Smooth muscle cell (in vitro differentiated cells): ENCODE data around the gene RAC3. TPM values are rescaled to one million over a fixed set of nuclear protein-coding genes. Genes with fewer than 3 reads are reported as not detected.

ENCODE experiments used
- DNase-seq: peaks from one replicate; lab custom pipeline; 2025; ENCODE audit not compliant: unreplicated experiment; lab: John Stamatoyannopoulos, UW
- H2AFZ ChIP-seq: fragments of 200-600 bp; sonication (generic); 2 replicates; pipeline ENCODE4 v1.6.0; 2016; ENCODE audit warnings: antibody characterized with exemption, low read depth, mild to moderate bottlenecking
- H3F3A ChIP-seq: fragments of 200-600 bp; sonication (generic); 2 replicates; pipeline ENCODE4 v1.6.0; 2017; ENCODE audit warnings: antibody characterized with exemption, low read depth
- H3K27ac ChIP-seq: fragments of 200-600 bp; sonication (generic); 2 replicates; pipeline ENCODE4 v1.5.1; 2016; ENCODE audit warnings: low read depth, mild to moderate bottlenecking
- H3K27me3 ChIP-seq: fragments of 200-600 bp; sonication (generic); 2 replicates; pipeline ENCODE4 v1.6.1; 2016; ENCODE audit warnings: low read depth, mild to moderate bottlenecking
- H3K36me3 ChIP-seq: fragments of 200-600 bp; sonication (generic); 2 replicates; pipeline ENCODE4 v1.5.1; 2016; ENCODE audit warnings: low read depth
- H3K4me1 ChIP-seq: fragments of 200-600 bp; sonication (generic); 2 replicates; pipeline ENCODE4 v1.5.1; 2016; ENCODE audit warnings: low read depth
- H3K4me2 ChIP-seq: fragments of 200-600 bp; sonication (generic); 2 replicates; pipeline ENCODE4 v1.6.0; 2016; ENCODE audit warnings: mild to moderate bottlenecking
- H3K4me3 ChIP-seq: fragments of 200-600 bp; sonication (generic); 2 replicates; pipeline ENCODE4 v1.5.1; 2016; ENCODE audit warnings: mild to moderate bottlenecking
- H3K79me2 ChIP-seq: fragments of 200-600 bp; sonication (generic); 2 replicates; pipeline ENCODE4 v1.6.0; 2016; ENCODE audit warnings: low read depth, mild to moderate bottlenecking
- H3K9ac ChIP-seq: fragments of 200-600 bp; sonication (generic); 2 replicates; pipeline ENCODE4 v1.6.0; 2016; ENCODE audit warnings: low read depth
- H3K9me3 ChIP-seq: fragments of 200-600 bp; sonication (generic); replicated peaks from 2 replicates; pipeline ENCODE4 v1.5.1; 2016; ENCODE audit warnings: low read depth
- H4K20me1 ChIP-seq: fragments of 200-600 bp; sonication (generic); 2 replicates; pipeline ENCODE4 v1.6.0; 2016; ENCODE audit warnings: low read depth
- WGBS: methylation state at CpG from one replicate; pipeline ENCODE4 v1.1.7; 2016; ENCODE audit warnings: low lambda C conversion rate; 5-methylcytosine and 5-hydroxymethylcytosine counted together
- polyA plus RNA-seq: library from polyadenylated mRNA; unstranded; fragments of >200 nt; fragmentation: Nextera tagmentation; extraction: Ambion mirVana; gene quantifications from 2 replicates; pipeline ENCODE4 v1.2.1, GENCODE V29; 2016
- total RNA-seq: library from RNA; depleted of rRNA; stranded (reverse); fragments of >200 nt; gene quantifications from 2 replicates; pipeline ENCODE4 v1.2.3, GENCODE V29; 2014
- TF ChIP-seq, protein P1 (sequence below): fragments of 200-600 bp; sonication (generic); IDR thresholded peaks from 2 replicates; pipeline ENCODE4 v1.5.1; 2017; ENCODE audit warnings: borderline replicate concordance, mild to moderate bottlenecking, antibody characterized with exemption; ENCODE audit not compliant: insufficient read depth, poor library complexity, severe bottlenecking

Gene RAC3
- total and polyA plus RNA-seq, 2 experiments from 2014 or later: 15.3 to 33.0 TPM

DNA sequence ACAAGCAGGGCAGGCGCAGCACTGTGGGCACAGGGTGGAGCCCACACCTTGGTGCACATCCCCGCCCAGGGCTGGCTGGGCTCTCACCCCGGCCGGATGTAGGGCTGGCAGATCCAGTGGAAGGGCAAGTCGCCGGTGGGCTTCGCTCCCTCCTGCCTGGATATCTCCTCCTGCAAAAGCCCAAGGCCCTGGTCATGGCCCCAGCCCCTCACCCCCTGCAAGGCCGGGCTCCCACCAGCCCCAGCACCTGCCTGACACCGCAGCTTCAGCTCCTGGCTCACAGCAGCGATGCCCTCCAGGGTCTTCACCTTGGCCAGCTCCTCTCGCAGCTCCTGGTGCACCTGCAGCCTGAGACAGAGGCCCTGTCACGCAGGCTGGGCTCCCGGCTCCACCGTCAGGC lies 29.1 kb downstream of the RAC3 start:
- Histone ChIP-seq H3F3A (no peaks in the 10 kb centered on the region), H2AFZ (no peak overlapping the region), H4K20me1 (no peaks in the 10 kb centered on the region), H3K9ac (no peak overlapping the region), H3K27ac (no peak overlapping the region), H3K4me1 (peaks cover 6% of the 10 kb centered on the region), H3K79me2 (peaks cover 5% of the 10 kb centered on the region), H3K9me3 (no peaks in the 10 kb centered on the region), H3K4me2 (no peak overlapping the region), H3K4me3 (no peak overlapping the region), H3K36me3 (no peaks in the 10 kb centered on the region), H3K27me3 (no peaks in the 10 kb centered on the region)
- DNase-seq: no peak
- TF ChIP-seq, protein P1, sequence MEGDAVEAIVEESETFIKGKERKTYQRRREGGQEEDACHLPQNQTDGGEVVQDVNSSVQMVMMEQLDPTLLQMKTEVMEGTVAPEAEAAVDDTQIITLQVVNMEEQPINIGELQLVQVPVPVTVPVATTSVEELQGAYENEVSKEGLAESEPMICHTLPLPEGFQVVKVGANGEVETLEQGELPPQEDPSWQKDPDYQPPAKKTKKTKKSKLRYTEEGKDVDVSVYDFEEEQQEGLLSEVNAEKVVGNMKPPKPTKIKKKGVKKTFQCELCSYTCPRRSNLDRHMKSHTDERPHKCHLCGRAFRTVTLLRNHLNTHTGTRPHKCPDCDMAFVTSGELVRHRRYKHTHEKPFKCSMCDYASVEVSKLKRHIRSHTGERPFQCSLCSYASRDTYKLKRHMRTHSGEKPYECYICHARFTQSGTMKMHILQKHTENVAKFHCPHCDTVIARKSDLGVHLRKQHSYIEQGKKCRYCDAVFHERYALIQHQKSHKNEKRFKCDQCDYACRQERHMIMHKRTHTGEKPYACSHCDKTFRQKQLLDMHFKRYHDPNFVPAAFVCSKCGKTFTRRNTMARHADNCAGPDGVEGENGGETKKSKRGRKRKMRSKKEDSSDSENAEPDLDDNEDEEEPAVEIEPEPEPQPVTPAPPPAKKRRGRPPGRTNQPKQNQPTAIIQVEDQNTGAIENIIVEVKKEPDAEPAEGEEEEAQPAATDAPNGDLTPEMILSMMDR: no peak
- 91% methylated on average over 14 of the region's 14 CpGs for WGBS

DNA sequence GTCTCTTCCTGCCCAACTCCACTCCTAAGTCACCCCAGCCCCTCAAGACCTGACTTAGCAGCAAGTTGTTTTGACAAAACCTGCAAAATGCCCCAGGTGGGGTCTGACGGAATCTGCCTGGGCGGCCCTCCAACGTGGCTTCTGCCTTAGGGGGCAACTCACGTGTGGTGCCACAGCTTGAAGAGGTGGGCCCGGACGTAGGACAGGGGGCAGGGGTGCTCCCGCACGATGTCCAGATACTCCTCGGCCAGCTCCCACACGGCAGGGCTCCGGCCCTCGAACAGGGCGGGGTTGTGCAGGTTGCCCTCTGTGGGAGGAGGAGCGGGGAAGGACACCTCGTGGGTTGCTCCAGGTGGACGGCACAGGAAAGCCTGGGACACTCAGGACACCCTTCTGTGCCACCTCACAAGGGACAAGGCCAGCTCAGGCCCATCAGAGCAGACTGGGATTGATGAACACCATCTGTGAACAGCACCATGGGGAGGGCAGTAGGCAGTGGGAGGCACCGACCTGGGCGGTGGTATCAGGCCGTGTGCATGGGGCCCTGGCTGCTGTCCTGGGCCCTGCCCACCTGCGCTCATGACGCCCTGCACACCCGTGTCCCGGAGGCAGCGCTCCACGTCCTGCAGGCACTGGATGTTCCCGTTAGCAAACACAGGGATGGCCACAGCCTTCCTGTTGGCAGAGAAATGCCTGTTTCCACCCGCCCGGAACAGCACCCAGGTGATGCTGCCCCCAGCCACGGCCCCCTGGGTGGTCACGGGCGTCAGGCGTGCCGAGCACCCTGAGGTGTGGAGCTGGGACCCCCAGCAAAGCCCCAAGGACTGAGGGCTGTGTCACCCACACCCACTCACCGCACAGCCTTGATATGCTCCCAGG lies 29.8 kb downstream of the RAC3 start:
- Histone ChIP-seq H2AFZ (no peak overlapping the region), H3K4me1 (peaks cover 6% of the 10 kb centered on the region), H3F3A (no peaks in the 10 kb centered on the region), H4K20me1 (no peaks in the 10 kb centered on the region), H3K9me3 (no peaks in the 10 kb centered on the region), H3K27me3 (no peaks in the 10 kb centered on the region), H3K36me3 (no peaks in the 10 kb centered on the region), H3K4me2 (no peak overlapping the region), H3K9ac (no peak overlapping the region), H3K4me3 (no peak overlapping the region), H3K79me2 (peaks cover 5% of the 10 kb centered on the region), H3K27ac (no peak overlapping the region)
- no peak for DNase-seq
- TF ChIP-seq, protein P1: no peak
- WGBS: 97% methylated on average over 34 of the region's 34 CpGs

DNA sequence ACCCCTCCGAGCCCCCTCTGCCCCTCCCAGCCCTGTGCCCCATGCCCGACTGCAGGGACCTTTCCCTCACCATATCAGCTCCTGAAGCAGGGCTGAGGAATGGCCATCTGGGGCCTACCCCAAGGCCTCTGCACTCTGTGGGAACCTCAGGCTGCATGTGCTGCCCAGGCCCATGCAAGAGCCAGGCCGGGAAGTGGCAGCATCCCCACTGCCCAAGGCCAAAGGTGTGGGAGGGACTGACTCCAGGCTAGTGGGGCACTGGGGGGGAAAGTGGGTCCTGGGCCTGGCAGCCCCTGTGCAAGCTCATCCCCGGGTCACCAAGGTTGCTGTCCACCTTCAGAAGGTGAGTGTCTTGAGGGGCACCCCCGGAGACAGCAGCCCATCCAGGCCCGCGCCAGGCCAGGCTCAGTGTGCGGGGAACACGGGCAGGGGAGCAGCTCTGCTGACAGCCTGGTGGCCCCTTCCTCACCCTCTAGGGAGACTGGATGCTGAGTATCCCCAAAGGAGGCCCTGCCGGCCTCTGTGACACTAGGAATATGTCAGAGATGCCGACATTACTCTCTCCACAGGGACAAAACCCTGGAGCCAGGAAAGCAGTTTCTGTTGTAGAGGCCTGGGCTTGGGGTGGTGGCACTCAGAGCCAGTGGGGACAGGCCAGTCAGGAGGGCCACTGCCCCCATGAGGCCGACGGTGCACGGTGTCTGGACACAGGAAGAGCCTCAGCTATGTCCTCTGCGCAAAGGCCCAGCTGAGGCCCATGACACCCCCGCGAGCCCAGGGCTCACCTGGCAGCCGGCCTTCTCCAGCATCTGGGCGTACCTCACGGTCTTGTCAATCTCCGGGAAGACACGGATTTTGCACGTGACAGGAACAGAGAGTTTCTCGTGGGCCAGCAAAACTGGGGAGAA lies 30.9 kb downstream of the RAC3 start:
- TF ChIP-seq, protein P1: no peak
- Histone ChIP-seq H3K9ac (no peak overlapping the region), H3K79me2 (peaks cover 5% of the 10 kb centered on the region)

More for the DNA sequence above, 30.9 kb downstream of the RAC3 start:
- no peak overlapping the region for H3K27ac ChIP-seq
- peaks cover 6% of the 10 kb centered on the region for H3K4me1 ChIP-seq
- no peak overlapping the region for H2AFZ ChIP-seq
- DNase-seq: no peak
- H3K27me3 ChIP-seq: no peaks in the 10 kb centered on the region
- H4K20me1 ChIP-seq: no peaks in the 10 kb centered on the region
- H3K4me2 ChIP-seq: no peak overlapping the region
- 96% methylated on average over 23 of the region's 24 CpGs for WGBS
- H3K9me3 ChIP-seq: no peaks in the 10 kb centered on the region
- H3F3A ChIP-seq: no peaks in the 10 kb centered on the region
- H3K36me3 ChIP-seq: no peaks in the 10 kb centered on the region
- no peak overlapping the region for H3K4me3 ChIP-seq
